ENCODE data around the gene CARD8. TPM values are rescaled to one million over a fixed set of nuclear protein-coding genes. Genes with fewer than 3 reads are reported as not detected.

Gene CARD8
- total RNA-seq, 1 experiment from 2014 or later: 17.7 TPM

DNA sequence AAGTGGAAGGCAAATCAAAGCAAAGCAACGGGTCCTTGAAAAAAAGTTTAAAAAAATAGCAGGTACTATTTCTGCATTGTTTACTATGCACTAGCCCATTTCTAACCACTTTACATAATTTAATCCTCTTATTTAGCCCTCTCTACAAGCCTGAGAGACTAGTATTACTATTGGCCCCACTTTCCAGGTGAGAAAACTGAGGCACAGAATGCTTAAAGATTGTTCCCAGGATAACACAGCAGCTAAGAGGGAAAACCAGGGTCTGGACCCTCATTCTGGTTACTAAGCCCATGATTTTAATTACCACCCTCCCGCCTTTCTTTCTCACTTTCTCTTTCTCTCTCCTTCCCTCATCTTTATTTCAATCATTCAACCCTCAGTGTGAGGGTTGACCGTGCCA lies 79.5 kb downstream of the CARD8 start:
- peaks cover 21% of the 10 kb centered on the region for H3K36me3 Mint-ChIP-seq (ENCODE audit: insufficient read depth, unreplicated experiment)
- no peak overlapping the region for H3K4me3 ChIP-seq (ENCODE audit: low read depth, low read length)
- no peaks in the 10 kb centered on the region for H3K4me1 ChIP-seq
- intact Hi-C loops (cut with micrococcal nuclease; ENCODE audit: unreplicated experiment): no loop called here
- H3K27ac Mint-ChIP-seq (ENCODE audit: unreplicated experiment): no peak overlapping the region
- CTCF ChIA-PET: no interaction called here
- H3K27me3 ChIP-seq (replicated peaks; ENCODE audit: control insufficient read depth, insufficient read depth, low read length): no peaks in the 10 kb centered on the region
- H3K9me3 Mint-ChIP-seq (ENCODE audit: unreplicated experiment): peaks cover 4% of the 10 kb centered on the region
- H3K27me3 Mint-ChIP-seq (ENCODE audit: insufficient read depth, unreplicated experiment): no peaks in the 10 kb centered on the region
- H3K4me3 Mint-ChIP-seq (ENCODE audit: unreplicated experiment): no peak overlapping the region
- POLR2A ChIA-PET: no interaction called here
- peaks cover 4% of the 10 kb centered on the region for H3K4me1 Mint-ChIP-seq (ENCODE audit: low read depth, unreplicated experiment)
- H3K36me3 ChIP-seq (ENCODE audit: control insufficient read depth, insufficient read depth, low read length): peaks cover 4% of the 10 kb centered on the region
- no peak for DNase-seq
- TF ChIP-seq CTCF (IDR thresholded peaks at IDR 0.05; ENCODE audit: insufficient read depth in 1 of 2, low read depth in 1 of 2, low read length in 1 of 2, severe bottlenecking in 1 of 2, unreplicated experiment in 1 of 2): no peak
- BruUV-seq (replicated peaks): no TSS peak
- H3K9me3 ChIP-seq: peaks cover 2% of the 10 kb centered on the region

DNA sequence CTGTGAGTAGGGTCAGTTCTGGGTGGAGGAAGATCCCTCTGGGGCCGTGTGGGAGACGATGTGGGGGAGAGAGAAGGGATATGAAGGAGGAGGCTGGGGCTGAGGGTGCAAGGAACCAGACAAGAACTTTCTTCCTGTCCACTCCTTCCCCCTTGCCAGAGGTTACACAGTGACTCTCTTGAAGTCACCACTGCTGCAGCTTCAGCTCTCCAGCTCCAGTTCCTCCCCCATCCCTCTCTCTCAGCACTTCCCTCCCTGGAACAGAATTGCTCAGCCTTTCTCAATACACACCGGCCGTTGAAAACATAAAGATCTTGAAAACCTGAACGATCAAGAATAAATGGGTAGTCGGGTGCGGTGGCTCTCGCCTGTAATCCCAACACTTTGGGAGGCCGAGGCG lies 80.1 kb downstream of the CARD8 start:
- intact Hi-C loops (cut with micrococcal nuclease; ENCODE audit: unreplicated experiment): no loop called here
- H3K9me3 ChIP-seq: no peaks in the 10 kb centered on the region
- no peak overlapping the region for H3K4me3 Mint-ChIP-seq (ENCODE audit: unreplicated experiment)
- H3K9me3 Mint-ChIP-seq (ENCODE audit: unreplicated experiment): no peaks in the 10 kb centered on the region
- ChIA-PET CTCF (no interaction called here), POLR2A (no interaction called here)
- H3K27me3 ChIP-seq (replicated peaks; ENCODE audit: control insufficient read depth, insufficient read depth, low read length): no peaks in the 10 kb centered on the region
- no peak for DNase-seq
- H3K36me3 ChIP-seq (ENCODE audit: control insufficient read depth, insufficient read depth, low read length): peaks cover 4% of the 10 kb centered on the region
- H3K36me3 Mint-ChIP-seq (ENCODE audit: insufficient read depth, unreplicated experiment): peaks cover 27% of the 10 kb centered on the region
- H3K4me3 ChIP-seq (ENCODE audit: low read depth, low read length): no peak overlapping the region
- no peak overlapping the region for H3K27ac Mint-ChIP-seq (ENCODE audit: unreplicated experiment)
- peaks cover 8% of the 10 kb centered on the region for H3K4me1 Mint-ChIP-seq (ENCODE audit: low read depth, unreplicated experiment)
- no peak for TF ChIP-seq CTCF (IDR thresholded peaks at IDR 0.05; ENCODE audit: insufficient read depth in 1 of 2, low read depth in 1 of 2, low read length in 1 of 2, severe bottlenecking in 1 of 2, unreplicated experiment in 1 of 2)
- H3K27me3 Mint-ChIP-seq (ENCODE audit: insufficient read depth, unreplicated experiment): no peaks in the 10 kb centered on the region
- no peaks in the 10 kb centered on the region for H3K4me1 ChIP-seq
- no TSS peak for BruUV-seq (replicated peaks)

DNA sequence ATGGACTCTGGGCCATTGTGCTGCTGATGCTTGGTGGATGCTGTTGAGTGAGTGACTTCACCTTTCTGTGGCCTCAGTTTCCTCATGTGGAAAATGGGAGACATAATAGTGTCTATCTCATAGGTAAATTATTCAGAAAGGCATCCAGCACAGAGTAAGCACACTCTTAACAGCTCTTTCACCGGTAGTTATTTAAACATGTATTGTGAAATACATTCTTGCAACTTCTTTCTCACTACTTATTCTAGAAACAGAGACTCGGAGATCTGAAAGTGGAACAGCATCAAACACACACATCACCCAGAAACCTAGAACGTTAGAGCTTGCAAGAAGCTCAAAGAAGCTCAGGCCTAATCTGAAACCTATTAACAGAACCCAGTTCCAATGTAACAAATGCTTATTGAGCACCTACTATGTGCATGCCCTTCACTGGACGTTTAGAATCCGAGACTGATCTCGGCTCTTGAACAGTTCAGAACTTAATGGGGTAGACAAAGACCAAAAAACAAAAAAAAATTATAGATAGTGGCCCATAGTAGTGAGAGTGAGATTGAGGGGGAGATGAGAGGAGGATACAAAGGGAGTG lies 81.2 kb downstream of the CARD8 start:
- ChIA-PET POLR2A (no interaction called here), CTCF (no interaction called here)
- Mint-ChIP-seq H3K4me1 (ENCODE audit: low read depth, unreplicated experiment) (peaks cover 8% of the 10 kb centered on the region), H3K27me3 (ENCODE audit: insufficient read depth, unreplicated experiment) (no peaks in the 10 kb centered on the region), H3K27ac (ENCODE audit: unreplicated experiment) (no peak overlapping the region), H3K9me3 (ENCODE audit: unreplicated experiment) (no peaks in the 10 kb centered on the region), H3K4me3 (ENCODE audit: unreplicated experiment) (no peak overlapping the region), H3K36me3 (ENCODE audit: insufficient read depth, unreplicated experiment) (peaks cover 21% of the 10 kb centered on the region)
- BruUV-seq (replicated peaks): TSS peak; percentile 3
- Histone ChIP-seq H3K4me3 (ENCODE audit: low read depth, low read length) (no peak overlapping the region), H3K36me3 (ENCODE audit: control insufficient read depth, insufficient read depth, low read length) (peaks cover 4% of the 10 kb centered on the region), H3K4me1 (no peaks in the 10 kb centered on the region), H3K9me3 (no peaks in the 10 kb centered on the region), H3K27me3 (replicated peaks; ENCODE audit: control insufficient read depth, insufficient read depth, low read length) (no peaks in the 10 kb centered on the region)
- intact Hi-C loops (cut with micrococcal nuclease; ENCODE audit: unreplicated experiment): loop anchor here (5.0 kb wide), 1 partner anchor 88 kb away; no protein-coding TSS in a partner anchor
- no peak for TF ChIP-seq CTCF (IDR thresholded peaks at IDR 0.05; ENCODE audit: insufficient read depth in 1 of 2, low read depth in 1 of 2, low read length in 1 of 2, severe bottlenecking in 1 of 2, unreplicated experiment in 1 of 2)
- DNase-seq: no peak

Data from Caco-2 (cell line).